ENCODE data around the gene LARGE2.

The LARGE2 gene

GRCh38 chr11:45959851-45960250 lies 37.4 kb downstream of the LARGE2 start:
- in situ Hi-C loops (cut with HindIII; ENCODE audit: low sequenced_read_pairs) = no loop called here

- in situ Hi-C loops (cut with HindIII; ENCODE audit: low sequenced_read_pairs) = no loop called here
These were observed 38.1 kb downstream of the LARGE2 start for GRCh38 chr11:45960387-45961095.

GRCh38 chr11:45961751-45962240 lies 39.3 kb downstream of the LARGE2 start:
- in situ Hi-C loops (cut with HindIII; ENCODE audit: low sequenced_read_pairs) = no loop called here

DNA sequence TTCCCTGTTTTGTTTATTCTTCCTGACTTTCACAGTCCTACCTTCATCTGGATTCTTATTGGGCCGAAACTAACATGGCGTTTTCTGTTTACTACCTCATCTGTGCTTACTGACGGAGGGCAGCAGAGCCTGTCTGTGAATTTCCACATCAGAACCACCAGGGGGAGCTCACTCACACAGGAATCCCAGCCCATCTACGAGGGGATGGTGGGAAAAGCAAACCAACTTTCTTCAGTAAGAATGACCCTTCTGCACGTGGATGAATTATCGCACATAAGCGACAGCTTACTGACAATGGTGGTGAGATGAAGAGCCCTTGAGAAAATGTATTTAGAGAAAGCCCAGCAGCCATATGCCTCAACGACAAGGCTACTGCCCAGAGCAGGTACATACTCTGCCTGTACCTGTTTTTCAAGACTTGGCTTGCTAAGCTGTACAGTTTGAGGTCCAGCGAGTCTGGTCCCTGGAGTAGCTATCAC lies 42.5 kb downstream of the LARGE2 start:
- in situ Hi-C loops (cut with HindIII; ENCODE audit: low sequenced_read_pairs) = no loop called here

- in situ Hi-C loops (cut with HindIII; ENCODE audit: low sequenced_read_pairs) = no loop called here
These were observed 45.0 kb downstream of the LARGE2 start for GRCh38 chr11:45967506-45967905.

DNA sequence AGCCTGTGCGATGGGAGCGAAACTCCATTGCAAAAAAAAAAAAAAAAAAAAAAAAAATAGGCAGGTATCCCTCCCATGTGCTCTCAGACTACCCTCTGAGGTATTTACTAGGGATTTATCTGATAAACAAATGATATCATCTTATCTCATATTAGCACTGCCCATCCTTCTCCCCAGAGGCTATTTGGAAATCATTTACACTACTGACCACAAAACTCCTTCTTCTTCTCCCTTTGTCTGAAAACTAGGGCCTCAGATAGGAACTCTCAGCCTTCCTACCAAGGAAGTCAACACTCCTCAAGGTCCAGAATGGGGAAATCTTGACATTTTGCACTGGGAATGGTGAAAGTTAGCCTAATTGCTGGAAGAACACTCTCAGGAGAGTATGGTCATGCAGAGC lies 46.4 kb downstream of the LARGE2 start:
- in situ Hi-C loops (cut with HindIII; ENCODE audit: low sequenced_read_pairs) = no loop called here

DNA sequence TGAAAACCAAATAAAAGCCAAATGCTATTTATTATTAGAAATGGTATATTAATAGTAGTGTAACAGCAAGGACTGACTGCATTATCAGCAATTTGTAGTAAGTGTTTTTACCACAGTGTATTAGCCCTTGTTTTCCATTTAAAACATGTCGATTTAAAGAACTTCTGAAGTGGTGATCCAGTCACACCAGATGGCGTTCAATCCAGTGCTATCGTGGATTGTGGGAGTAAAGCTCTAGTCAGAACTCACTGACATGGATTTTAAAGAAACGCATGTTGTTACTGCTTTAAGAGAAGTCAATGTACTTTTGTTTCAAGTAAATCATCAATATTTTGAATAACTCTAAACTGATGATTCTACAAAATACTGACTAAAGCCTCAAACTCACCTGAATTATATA lies 51.1 kb downstream of the LARGE2 start:
- in situ Hi-C loops (cut with HindIII; ENCODE audit: low sequenced_read_pairs) = no loop called here

DNA sequence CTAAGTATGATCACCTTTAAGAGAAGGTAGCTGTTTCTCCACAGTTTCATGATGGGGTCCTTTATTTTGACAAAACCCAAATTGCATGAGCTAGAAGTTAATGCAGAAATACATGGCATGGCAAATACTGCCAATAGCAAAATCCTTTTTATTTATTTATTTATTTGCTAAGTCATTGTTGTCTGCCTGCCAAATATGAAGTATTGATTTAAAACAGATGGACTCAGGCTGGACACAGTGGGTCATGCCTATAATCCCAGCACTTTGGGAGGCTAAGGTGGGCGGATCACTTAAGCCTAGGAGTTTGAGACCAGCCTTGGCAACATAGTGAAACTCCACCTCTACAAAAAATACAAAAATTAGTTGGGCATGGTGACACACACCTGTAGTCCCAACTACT lies 52.4 kb downstream of the LARGE2 start:
- in situ Hi-C loops (cut with HindIII; ENCODE audit: low sequenced_read_pairs) = no loop called here
